ENCODE data around the gene ATXN7. TPM values are rescaled to one million over a fixed set of nuclear protein-coding genes. Genes with fewer than 3 reads are reported as not detected.
A peak's percentile ranks its signal among the peaks of the same experiment; 100 is the strongest.

The ATXN7 gene
- total and polyA plus RNA-seq, 2 of the 13 experiments (the other 11 are each of a cell fraction or from before 2014, with no cell fraction given) = 13.8 to 20.0 TPM

GRCh38 chr3:64023187-64023860 lies 159.7 kb downstream of the ATXN7 start, which contains the start of gene PSMD6 (continued):
- TF ChIP-seq ZXDC (CRISPR knock-in tag; IDR thresholded peaks at IDR 0.05) (no peak; the same call in 1 of the 2 replicates), BRCA1 (CRISPR knock-in tag; IDR thresholded peaks at IDR 0.05) (no peak; the same call in 1 of the 2 replicates), HNRNPUL1 (IDR thresholded peaks at IDR 0.05; ENCODE audit: low read depth, low read length) (no peak), BCL6 (CRISPR knock-in tag; IDR thresholded peaks at IDR 0.05) (no peak), ZNF563 (CRISPR knock-in tag; IDR thresholded peaks at IDR 0.05) (peak; percentile 92), RXRA (CRISPR knock-in tag; IDR thresholded peaks at IDR 0.05) (peak; percentile 74), NFIB (CRISPR knock-in tag; IDR thresholded peaks at IDR 0.05; ENCODE audit: borderline replicate concordance) (no peak), ZNF841 (CRISPR knock-in tag; IDR thresholded peaks at IDR 0.05; ENCODE audit: borderline replicate concordance) (no peak), ARID3A (IDR thresholded peaks at IDR 0.05; ENCODE audit: low read depth, low read length) (no peak; the same call in 1 of the 2 replicates), ZNF567 (CRISPR knock-in tag; IDR thresholded peaks at IDR 0.05; ENCODE audit: borderline replicate concordance) (peak; percentile 31), SPEN (CRISPR knock-in tag; IDR thresholded peaks at IDR 0.05; ENCODE audit: low read depth) (peak; percentile 96), SNAPC4 (CRISPR knock-in tag; IDR thresholded peaks at IDR 0.05) (no peak), PRMT3 (CRISPR knock-in tag; IDR thresholded peaks at IDR 0.05; ENCODE audit: borderline replicate concordance, low read depth) (no peak), ZBTB49 (CRISPR knock-in tag; IDR thresholded peaks at IDR 0.05; ENCODE audit: borderline replicate concordance) (no peak), ZNF749 (CRISPR knock-in tag; IDR thresholded peaks at IDR 0.05; ENCODE audit: borderline replicate concordance) (peak; percentile 78; the same call in 1 of the 2 replicates), NFKBIZ (CRISPR knock-in tag; IDR thresholded peaks at IDR 0.05) (0 out of 2 replicates have a peak, but pooled peaks have one; percentile 45), ZNF556 (CRISPR knock-in tag; IDR thresholded peaks at IDR 0.05; ENCODE audit: borderline replicate concordance) (peak; percentile 81; the same call in 1 of the 2 replicates)

All from HepG2 (cell line).